Measurements from ENCODE around the gene PDE9A. TPM values are rescaled to one million over a fixed set of nuclear protein-coding genes. Genes with fewer than 3 reads are reported as not detected.

The PDE9A gene
- total and polyA plus RNA-seq, 2 donors (not counting 1 experiment from before 2014, with no cell fraction given): 0.34 to 5.8 TPM

GRCh38 chr21:42703136-42703908, 49.9 kb downstream of the PDE9A start:
- Histone ChIP-seq H3K79me2 (ENCODE audit: control insufficient read depth, insufficient read depth, low read length) (no peaks in the 10 kb centered on the region), H3K4me1 (ENCODE audit: control insufficient read depth in 2 of 2, insufficient read depth in 2 of 2, low read length in 2 of 2) (no peaks in the 10 kb centered on the region), H2AFZ (ENCODE audit: insufficient read depth, low read depth, low read length, poor library complexity, severe bottlenecking) (no peak overlapping the region), H3K9me3 (ENCODE audit: control extremely low read depth in 1 of 3, control insufficient read depth in 2 of 3, insufficient read depth in 1 of 3, low read length in 2 of 3) (no peaks in the 10 kb centered on the region), H3K4me2 (replicated peaks; ENCODE audit: low read depth, low read length, poor library complexity, severe bottlenecking) (no peak overlapping the region), H3K36me3 (replicated peaks in 1 of 2; ENCODE audit: control extremely low read depth in 1 of 2, control insufficient read depth in 1 of 2, extremely low read depth in 1 of 2, insufficient read depth in 2 of 2, low read length in 1 of 2) (no peaks in the 10 kb centered on the region), H3K4me3 (ENCODE audit: control extremely low read depth in 1 of 5, extremely low read depth in 1 of 5, insufficient read depth in 1 of 5, low read depth in 2 of 5, low read length in 4 of 5) (no peak overlapping the region), H3K9ac (ENCODE audit: low read length) (no peak overlapping the region), H3K27me3 (replicated peaks in 1 of 4; ENCODE audit: control extremely low read depth in 1 of 4, control insufficient read depth in 3 of 4, insufficient read depth in 4 of 4, low read length in 3 of 4) (no peaks in the 10 kb centered on the region), H3K27ac (ENCODE audit: low read length in 2 of 2) (no peak overlapping the region), H4K20me1 (ENCODE audit: control insufficient read depth, insufficient read depth, low read length, poor library complexity, severe bottlenecking) (no peaks in the 10 kb centered on the region)
- intact Hi-C loops (cut with micrococcal nuclease): no loop called here
- TF ChIP-seq EZH2 (IDR thresholded peaks at IDR 0.05; ENCODE audit: borderline replicate concordance, insufficient read depth, low read depth, low read length, poor library complexity, severe bottlenecking) (no peak), CTCF (IDR thresholded peaks at IDR 0.05) (no peak)
- no peak for ATAC-seq (ENCODE audit: low read depth)
- Mint-ChIP-seq H3K27me3 (peaks cover 3% of the 10 kb centered on the region), H3K9me3 (ENCODE audit: insufficient read depth) (no peaks in the 10 kb centered on the region), H3K27ac (no peak overlapping the region), H3K4me1 (no peaks in the 10 kb centered on the region), H3K4me3 (no peak overlapping the region)
- ChIA-PET POLR2A (no interaction called here), CTCF (no interaction called here)
- DNase-seq: no peak
- WGBS (ENCODE audit: insufficient coverage): 96% methylated on average over 24 of the region's 24 CpGs

GRCh38 chr21:42703965-42704364, 50.5 kb downstream of the PDE9A start:
- Histone ChIP-seq H2AFZ (ENCODE audit: insufficient read depth, low read depth, low read length, poor library complexity, severe bottlenecking) (no peak overlapping the region), H3K27ac (ENCODE audit: low read length in 2 of 2) (no peak overlapping the region), H3K27me3 (replicated peaks in 1 of 4; ENCODE audit: control extremely low read depth in 1 of 4, control insufficient read depth in 3 of 4, insufficient read depth in 4 of 4, low read length in 3 of 4) (no peaks in the 10 kb centered on the region), H4K20me1 (ENCODE audit: control insufficient read depth, insufficient read depth, low read length, poor library complexity, severe bottlenecking) (no peaks in the 10 kb centered on the region), H3K9me3 (ENCODE audit: control extremely low read depth in 1 of 3, control insufficient read depth in 2 of 3, insufficient read depth in 1 of 3, low read length in 2 of 3) (no peaks in the 10 kb centered on the region), H3K4me2 (replicated peaks; ENCODE audit: low read depth, low read length, poor library complexity, severe bottlenecking) (no peak overlapping the region), H3K9ac (ENCODE audit: low read length) (no peak overlapping the region), H3K4me1 (ENCODE audit: control insufficient read depth in 2 of 2, insufficient read depth in 2 of 2, low read length in 2 of 2) (no peaks in the 10 kb centered on the region), H3K4me3 (ENCODE audit: control extremely low read depth in 1 of 5, extremely low read depth in 1 of 5, insufficient read depth in 1 of 5, low read depth in 2 of 5, low read length in 4 of 5) (no peak overlapping the region), H3K36me3 (replicated peaks in 1 of 2; ENCODE audit: control extremely low read depth in 1 of 2, control insufficient read depth in 1 of 2, extremely low read depth in 1 of 2, insufficient read depth in 2 of 2, low read length in 1 of 2) (no peaks in the 10 kb centered on the region), H3K79me2 (ENCODE audit: control insufficient read depth, insufficient read depth, low read length) (no peaks in the 10 kb centered on the region)
- DNase-seq (no peak), ATAC-seq (ENCODE audit: low read depth) (no peak)
- intact Hi-C loops (cut with micrococcal nuclease): no loop called here
- ChIA-PET POLR2A (no interaction called here), CTCF (no interaction called here)
- no peaks in the 10 kb centered on the region for H3K9me3 Mint-ChIP-seq (ENCODE audit: insufficient read depth)
- TF ChIP-seq EZH2 (IDR thresholded peaks at IDR 0.05; ENCODE audit: borderline replicate concordance, insufficient read depth, low read depth, low read length, poor library complexity, severe bottlenecking) (no peak), CTCF (IDR thresholded peaks at IDR 0.05) (no peak)
- 97% methylated on average over 18 of the region's 18 CpGs for WGBS (ENCODE audit: insufficient coverage)
- H3K4me1 Mint-ChIP-seq: no peaks in the 10 kb centered on the region
- H3K27ac Mint-ChIP-seq: no peak overlapping the region
- H3K27me3 Mint-ChIP-seq: peaks cover 3% of the 10 kb centered on the region
- no peak overlapping the region for H3K4me3 Mint-ChIP-seq
